GM18507 (cell line): ENCODE data around the gene IRS2.
A peak's percentile ranks its signal among the peaks of the same experiment; 100 is the strongest.
"Not testable (repeated sequence)": the region's sequence is repeated elsewhere in the genome, so short reads cannot be mapped to it uniquely, and the experiment has no call there.

Experiments used
- DNase-seq: peaks from one replicate; pipeline ENCODE4 v3.0.0; 2011; ENCODE audit warnings: low read depth; ENCODE audit not compliant: insufficient read length; ENCODE audit errors: extremely low spot score
- FAIRE-seq: peaks from 2 replicates; lab custom pipeline; 2011; peaks lifted over from hg19 to GRCh38; lab: Jason Lieb, UNC

The IRS2 gene

GRCh38 chr13:109786457-109787134 is at the start of gene IRS2:
Gene IRS2, minus strand, starts transcription at chr13:109786583. Its CDS starts 530 bp downstream, at chr13:109786053.
- FAIRE-seq: peak; percentile 68
- peak; percentile 54 for DNase-seq

DNA sequence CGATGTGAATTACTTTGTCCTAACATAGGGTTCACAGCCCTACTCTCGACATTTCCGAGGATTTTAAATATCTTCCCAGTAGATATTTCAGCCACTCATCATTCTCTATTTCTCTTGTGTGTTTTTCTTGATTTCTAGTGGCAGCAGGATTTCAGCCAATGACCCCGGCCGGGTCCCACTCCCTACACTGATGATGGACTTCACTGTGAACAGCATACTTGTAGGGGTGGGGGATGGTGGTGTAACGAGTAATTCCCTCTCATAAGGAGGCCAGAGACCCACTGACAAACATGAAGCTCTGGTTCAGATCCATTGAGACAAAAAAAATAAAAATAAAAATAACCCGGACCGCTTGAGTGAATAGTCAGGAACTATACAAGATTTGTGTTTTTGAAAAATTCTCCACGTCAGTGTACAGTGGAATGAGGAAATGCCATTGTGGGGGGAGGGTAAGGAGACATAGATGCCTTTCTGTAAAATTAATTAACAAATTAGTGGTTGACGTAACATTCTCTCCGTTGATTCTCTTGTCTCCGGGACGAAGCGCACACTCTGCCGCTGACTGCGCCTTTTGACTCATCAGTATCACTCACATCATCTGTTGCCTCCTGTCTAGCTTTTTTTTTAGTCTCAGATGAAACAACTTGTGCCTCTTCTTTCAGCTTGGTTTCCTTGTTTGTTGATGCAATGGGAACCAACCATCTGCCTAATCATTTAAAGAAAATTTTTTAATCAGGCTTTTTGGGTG is 48.8 kb upstream of the IRS2 start:
- no peak for DNase-seq
- no peak for FAIRE-seq

GRCh38 chr13:109833940-109834339 is 47.6 kb upstream of the IRS2 start:
- FAIRE-seq: no peak

DNA sequence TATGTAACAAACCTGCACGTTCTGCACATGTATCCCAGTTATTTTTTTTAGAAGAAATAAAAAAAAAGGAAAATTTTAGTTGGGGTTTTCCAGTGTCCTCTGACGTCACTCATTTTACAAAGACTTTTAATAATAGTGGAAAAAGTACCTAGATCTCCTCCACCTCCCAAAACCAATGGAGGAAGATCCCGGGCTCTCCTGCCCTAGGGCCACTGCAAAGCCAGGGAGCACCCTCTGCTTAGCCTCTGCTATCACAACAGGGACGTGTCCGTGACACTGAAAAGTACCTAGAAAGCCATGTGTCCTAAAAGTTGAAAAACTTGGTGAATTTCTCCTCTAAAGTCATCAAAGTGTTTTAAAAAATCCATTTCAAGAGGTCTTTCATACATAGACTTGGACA is 46.7 kb upstream of the IRS2 start:
- FAIRE-seq: no peak
- DNase-seq: no peak

More at GRCh38 chr13:109833940-109834339, 47.6 kb upstream of the IRS2 start:
- no peak for DNase-seq

GRCh38 chr13:109828591-109829316 is 42.4 kb upstream of the IRS2 start:
- FAIRE-seq, DNase-seq: not testable (repeated sequence)

GRCh38 chr13:109823201-109823600 is 36.8 kb upstream of the IRS2 start:
- not testable (repeated sequence) for FAIRE-seq, DNase-seq

DNA sequence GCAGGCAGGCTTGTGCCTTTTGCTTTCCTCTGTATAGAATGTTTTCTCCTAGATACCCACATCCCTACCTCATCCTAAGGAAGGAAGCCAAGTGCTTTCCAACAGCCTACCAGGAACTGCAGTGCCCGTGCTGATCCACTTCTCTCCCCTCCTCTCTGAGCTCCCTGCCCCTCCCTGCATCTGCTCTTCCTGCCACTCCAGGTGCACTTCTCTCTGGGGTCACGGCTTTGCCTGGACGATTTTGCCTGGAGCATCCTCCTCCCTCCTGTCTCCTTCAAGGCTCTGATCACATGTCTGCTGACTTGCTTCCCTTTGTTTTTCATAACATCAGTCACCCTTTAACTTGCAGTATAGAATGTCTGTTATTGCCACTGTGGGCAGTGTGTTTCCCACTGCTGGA is 34.7 kb upstream of the IRS2 start:
- FAIRE-seq (no peak), DNase-seq (no peak)

DNA sequence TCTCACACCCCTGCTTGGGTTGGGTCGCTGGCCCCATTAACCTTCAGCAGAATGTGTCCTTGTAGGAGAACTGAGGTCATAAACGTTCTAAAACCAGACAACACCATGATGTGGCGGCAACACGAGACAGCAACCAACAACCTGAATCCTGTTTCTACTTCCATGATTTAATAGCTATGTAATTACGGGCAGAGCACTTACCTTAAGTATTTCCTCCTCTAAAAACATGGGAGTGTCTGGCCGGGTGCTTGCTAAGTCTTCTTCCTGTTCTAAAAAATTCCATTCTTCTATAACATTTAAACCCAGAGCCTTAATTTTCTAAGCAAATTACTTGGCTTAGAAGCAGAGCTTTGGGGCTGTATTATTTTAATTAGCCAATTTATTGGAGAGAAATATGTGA is 33.5 kb upstream of the IRS2 start:
- DNase-seq (no peak), FAIRE-seq (no peak)

- DNase-seq (no peak), FAIRE-seq (no peak)
These were observed 32.5 kb upstream of the IRS2 start for GRCh38 chr13:109818886-109819285.

- FAIRE-seq (no peak), DNase-seq (no peak)
These were observed 31.5 kb upstream of the IRS2 start for GRCh38 chr13:109817591-109818535.

- FAIRE-seq (no peak), DNase-seq (no peak)
These were observed 30.4 kb upstream of the IRS2 start for GRCh38 chr13:109816808-109817203.

DNA sequence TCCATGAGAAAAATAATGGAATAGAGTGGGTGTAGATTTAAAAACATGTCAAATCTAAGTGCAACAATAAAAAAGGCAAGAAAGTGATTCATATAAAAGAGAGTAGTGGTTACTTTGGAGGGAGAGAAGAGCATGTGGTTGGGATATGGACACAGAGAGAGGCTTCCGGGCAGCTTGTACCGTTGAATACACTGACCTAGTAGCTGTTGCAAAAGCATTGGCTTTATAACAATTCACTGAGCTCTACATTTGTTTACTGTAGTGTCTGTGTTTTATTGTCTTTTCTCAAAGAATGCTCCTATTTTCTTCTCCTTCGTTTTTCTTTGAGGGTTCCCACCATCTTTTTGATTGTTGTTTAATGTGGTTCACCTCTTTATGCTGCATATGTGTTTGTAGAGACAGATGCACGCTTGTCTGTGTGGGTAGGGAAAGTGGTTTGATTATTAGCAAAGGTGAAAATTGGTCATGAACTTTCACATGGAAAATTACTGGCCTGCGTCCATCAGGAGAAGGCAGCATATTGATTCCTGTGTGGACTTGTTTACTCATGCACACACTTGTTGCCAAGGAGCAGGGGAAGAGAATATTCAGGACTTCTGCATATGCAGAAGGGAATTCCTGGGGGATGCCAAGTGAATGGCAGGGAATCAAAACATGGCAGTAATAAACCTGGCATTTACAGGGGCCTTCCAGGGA is 29.9 kb upstream of the IRS2 start:
- DNase-seq: no peak
- FAIRE-seq: no peak

DNA sequence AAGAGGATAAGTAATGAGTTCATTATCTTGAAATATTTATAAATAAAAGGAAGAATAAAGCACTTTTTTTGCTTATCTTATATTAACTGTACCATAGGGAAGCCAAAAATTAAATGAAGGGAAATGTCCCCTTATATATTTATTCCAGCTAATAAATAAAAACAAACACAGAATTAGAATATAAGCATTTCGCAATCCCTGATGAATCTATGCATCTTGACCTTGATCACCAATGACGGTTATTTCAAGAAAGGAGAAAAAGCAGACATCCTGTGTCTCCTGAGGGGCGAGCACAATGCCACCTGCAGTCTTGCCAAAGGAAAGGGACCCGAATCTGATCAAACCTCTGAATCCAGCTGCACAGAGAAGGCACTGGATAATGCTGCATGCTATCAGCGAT is 29.3 kb upstream of the IRS2 start:
- FAIRE-seq (no peak), DNase-seq (no peak)

GRCh38 chr13:109813663-109814062 is 27.3 kb upstream of the IRS2 start:
- no peak for FAIRE-seq

DNA sequence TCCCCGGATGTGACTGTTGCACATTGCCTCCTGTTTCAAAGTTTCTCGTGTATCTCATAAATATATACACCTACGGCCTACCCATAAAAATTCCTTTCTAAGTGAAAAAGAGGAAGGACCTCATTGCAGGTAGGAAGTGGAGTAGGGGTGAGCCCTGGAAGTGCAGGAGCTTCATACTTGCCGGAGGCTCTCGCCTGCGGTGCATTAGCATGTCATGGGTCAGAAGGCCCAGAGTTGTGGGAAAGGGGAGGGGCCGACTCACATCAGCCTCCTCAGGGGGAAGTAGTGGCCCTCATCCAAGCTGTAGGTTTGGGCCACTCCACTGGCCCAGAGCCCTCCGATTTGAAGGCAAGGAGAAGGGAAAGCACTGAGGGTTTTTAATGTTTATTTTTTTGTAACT is 26.0 kb upstream of the IRS2 start:
- no peak for DNase-seq
- FAIRE-seq: no peak

More at GRCh38 chr13:109813663-109814062, 27.3 kb upstream of the IRS2 start:
- DNase-seq: no peak

GRCh38 chr13:109810761-109811510 is 24.6 kb upstream of the IRS2 start:
- DNase-seq (no peak), FAIRE-seq (no peak)

- FAIRE-seq: no peak
- DNase-seq: no peak
These were observed 23.0 kb upstream of the IRS2 start for GRCh38 chr13:109809216-109809932.
